Choroid plexus epithelial cell (primary cell): ENCODE results near the gene POLD4.

Experiments used
- DNase-seq: peaks from one replicate; pipeline ENCODE4 v3.0.0-alpha.2; 2010; ENCODE audit warnings: low read depth
- H3K4me3 ChIP-seq: 2 replicates; pipeline ENCODE4 v1.5.1; 2011; ENCODE audit warnings: low read depth, mild to moderate bottlenecking, control low read depth, low read length, moderate library complexity
- TF ChIP-seq, protein P1 (sequence below): conservative IDR thresholded peaks from 2 replicates; pipeline ENCODE4 v1.5.1; 2011; ENCODE audit warnings: low read depth, mild to moderate bottlenecking, control low read depth, inconsistent platforms, low read length, moderate library complexity

Gene POLD4

DNA sequence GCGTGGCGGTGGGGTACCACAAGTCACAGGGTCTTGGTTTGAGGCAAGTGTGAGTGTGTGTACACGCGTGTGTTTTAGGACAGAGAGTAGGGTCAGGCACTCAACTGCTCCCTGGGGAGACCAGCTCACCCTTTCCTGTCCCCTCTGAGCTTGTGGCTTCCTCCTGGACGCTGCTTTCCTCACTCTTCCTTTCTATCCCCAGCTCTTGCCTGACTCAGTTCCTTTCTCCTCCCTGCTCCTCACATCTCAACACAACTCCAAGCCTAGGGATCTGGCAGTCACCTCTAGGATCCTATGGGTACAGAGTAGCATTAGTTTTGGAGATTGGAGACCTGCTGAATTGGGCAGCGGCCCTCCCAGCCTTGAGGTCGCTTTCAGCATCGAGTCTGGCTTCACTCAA is 15.9 kb upstream of the POLD4 start:
- TF ChIP-seq, protein P1, sequence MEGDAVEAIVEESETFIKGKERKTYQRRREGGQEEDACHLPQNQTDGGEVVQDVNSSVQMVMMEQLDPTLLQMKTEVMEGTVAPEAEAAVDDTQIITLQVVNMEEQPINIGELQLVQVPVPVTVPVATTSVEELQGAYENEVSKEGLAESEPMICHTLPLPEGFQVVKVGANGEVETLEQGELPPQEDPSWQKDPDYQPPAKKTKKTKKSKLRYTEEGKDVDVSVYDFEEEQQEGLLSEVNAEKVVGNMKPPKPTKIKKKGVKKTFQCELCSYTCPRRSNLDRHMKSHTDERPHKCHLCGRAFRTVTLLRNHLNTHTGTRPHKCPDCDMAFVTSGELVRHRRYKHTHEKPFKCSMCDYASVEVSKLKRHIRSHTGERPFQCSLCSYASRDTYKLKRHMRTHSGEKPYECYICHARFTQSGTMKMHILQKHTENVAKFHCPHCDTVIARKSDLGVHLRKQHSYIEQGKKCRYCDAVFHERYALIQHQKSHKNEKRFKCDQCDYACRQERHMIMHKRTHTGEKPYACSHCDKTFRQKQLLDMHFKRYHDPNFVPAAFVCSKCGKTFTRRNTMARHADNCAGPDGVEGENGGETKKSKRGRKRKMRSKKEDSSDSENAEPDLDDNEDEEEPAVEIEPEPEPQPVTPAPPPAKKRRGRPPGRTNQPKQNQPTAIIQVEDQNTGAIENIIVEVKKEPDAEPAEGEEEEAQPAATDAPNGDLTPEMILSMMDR, result no peak
- DNase-seq, result no peak
- no peak overlapping the region for H3K4me3 ChIP-seq

DNA sequence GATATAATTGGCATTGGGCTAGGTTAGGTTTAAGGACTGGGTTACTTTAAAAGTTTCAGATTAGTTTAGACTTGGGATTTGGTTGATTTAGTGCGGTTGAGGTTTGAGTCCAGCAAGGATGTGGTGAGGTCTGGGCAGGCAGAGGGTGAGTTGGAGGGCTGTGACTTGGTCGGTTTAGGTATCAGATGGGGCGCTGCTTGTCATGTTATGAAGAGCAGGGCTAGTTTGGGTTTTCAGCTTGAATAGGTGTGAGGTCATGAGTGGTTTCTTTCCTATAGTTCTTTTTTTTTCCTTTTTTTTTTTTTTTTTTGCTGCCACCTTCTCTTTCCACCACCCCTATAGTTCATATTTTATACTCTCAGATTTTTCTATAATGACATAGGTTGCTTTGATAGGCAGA is 15.3 kb upstream of the POLD4 start:
- no peak overlapping the region for H3K4me3 ChIP-seq
- no peak for DNase-seq
- TF ChIP-seq, protein P1, result no peak

DNA sequence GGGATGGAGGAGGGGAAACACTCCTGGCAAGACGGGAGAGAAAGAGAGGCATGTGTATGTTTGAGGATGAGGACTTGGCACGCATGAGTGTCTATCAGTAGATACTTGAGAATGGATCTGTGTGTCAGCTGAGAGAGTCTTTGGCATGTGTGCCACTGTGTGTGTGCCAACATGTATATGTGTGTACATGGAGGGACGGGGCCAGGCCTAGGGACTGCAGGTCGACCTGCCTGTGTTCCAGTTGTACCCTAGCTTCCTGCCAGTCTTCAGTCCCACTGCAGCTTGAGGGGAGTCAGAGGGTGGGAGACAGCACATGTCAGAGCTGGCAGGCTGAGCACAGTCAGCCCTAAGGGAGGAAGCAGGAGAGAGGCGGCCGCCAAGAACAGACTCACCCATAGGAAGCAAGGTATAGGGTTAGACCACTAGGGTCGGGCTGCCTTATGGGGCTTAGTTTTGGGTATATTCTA is 14.4 kb upstream of the POLD4 start:
- TF ChIP-seq, protein P1, result no peak
- no peak overlapping the region for H3K4me3 ChIP-seq
- no peak for DNase-seq

DNA sequence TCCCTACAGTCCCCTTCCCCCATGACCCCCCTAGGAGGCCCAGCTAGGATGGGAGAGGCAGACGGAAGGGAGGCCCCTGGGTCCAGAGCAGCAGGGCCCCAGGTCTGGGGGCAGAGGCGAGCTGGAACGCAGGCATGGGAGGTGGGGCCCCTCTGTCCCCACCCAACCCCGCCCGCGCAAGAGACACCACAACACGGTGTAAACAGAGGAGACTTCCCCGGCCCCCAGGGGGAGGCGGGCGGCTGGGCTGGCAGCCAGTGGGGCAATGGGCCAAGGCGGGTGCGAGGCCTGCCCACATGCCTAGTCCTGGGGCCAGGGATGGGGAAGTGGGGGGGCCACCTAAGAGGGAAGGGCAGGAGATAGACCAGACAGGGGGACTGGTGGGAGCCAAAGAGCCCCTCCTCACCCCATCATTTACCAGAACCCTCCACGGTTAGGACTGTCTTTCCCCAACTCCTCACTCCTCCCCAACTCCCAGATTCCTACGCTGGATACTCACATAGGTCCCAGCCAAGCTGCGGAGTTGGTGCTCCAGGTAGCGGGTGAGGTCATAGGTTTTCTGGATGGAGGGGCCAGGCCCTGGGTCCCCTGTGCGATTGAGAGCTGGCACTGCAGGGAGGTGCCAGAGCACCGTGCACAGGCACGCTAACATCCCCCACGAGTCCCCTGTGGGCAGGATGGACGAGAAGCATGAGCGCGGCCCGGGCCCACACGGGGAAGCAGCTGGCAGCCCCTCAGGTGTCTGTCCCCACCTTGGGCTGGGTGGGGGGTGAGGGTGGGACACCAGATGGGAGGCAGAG is 13.8 kb upstream of the POLD4 start:
- TF ChIP-seq, protein P1, result no peak
- H3K4me3 ChIP-seq, result no peak overlapping the region
- DNase-seq, result no peak

DNA sequence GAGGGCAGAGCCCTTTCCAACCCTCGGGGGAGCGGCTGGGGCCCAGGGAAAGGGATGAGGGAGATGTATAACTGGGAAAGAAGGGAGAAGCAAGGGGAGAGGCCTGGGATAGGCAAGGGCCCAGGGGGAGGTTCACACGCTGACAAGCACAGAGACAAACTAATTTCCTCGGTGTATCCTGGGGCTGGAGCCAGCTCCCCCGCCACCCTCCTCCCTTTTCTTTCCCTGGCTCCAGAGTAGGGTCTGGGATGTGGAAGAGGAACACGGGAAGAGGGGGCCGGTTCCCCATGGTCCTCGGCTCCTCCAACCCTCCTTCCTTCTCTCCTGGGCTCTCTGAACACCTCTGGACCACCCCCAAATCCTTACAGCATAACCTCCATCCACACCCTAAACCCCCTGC is 13.2 kb upstream of the POLD4 start:
- TF ChIP-seq, protein P1, result no peak
- H3K4me3 ChIP-seq, result no peak overlapping the region
- no peak for DNase-seq

DNA sequence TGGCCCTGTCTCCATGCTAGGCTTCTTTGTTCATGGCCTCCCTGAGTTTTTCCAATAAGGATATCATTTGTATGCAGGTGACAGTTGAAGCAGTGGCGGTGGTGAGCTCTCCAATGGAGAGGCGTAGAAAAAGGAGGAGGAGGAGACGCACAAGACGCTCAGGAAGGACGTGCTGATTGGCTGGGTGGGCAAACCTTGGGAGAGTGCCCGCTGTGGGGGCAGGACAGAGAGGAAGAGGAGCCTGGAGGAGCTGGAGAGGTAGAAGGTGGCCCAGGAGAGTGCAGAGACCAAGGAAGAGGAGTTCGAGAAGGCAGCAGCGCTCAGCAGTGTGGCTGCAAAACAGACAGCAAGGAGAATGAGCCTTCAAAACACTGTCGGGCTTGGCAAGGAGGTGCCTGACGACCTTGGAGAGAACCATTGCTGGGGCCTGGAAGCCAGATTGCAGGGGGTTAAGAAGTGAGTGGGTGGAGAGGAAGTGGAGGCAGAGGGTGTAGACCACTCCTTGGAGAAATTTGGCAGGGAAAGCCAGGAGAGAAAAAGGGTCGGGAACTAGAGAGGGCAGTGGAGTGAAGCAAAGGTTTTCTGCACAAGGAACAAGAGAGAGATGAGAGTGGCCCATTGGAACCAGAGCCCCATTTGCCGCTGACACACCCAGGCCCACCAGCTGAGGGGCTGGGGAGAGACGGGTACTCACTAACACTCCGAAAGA is 12.5 kb upstream of the POLD4 start:
- TF ChIP-seq, protein P1, result no peak
- no peak for DNase-seq

More for the DNA sequence above, 12.5 kb upstream of the POLD4 start:
- H3K4me3 ChIP-seq, result no peak overlapping the region
